COLO829 (cell line): ENCODE results near the gene GRIN2C.
A peak's percentile ranks its signal among the peaks of the same experiment; 100 is the strongest.

Source experiments
- DNase-seq: peaks from one replicate; pipeline ENCODE4 v3.0.0; 2012; ENCODE audit warnings: low spot score

GRIN2C gene

DNA sequence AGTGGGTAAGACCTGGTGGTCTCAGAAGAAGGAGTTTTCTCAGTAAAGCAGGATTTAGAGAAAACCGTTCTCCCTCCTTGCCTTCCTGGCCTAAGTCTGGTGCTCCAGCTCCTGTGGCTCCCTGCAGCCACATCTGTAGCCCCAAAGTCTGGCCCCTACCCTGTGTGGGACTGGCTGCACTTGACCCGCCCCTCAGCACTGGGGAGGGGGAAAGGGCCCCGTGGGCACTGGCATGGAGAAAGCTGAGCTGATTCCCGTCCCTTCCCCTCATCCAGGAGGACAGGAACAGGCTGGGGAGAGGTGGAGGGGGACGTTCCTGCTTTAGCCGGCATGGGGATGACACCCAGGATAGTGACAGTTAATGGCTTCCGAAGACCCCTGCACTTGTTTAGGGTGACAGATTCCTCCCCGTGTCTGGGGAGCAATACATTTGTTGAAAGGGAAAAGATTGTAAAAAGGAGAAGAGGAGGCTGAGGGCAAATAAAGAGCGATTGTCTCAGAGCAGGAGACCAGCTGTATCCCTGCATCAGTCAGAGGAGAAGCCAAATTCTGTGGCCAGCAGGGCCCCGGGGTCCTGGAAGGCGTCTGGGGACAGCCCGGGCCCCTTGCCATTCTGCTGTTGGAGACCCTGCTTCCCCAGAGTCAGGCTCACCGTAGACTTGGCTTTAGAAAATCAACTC is 37.9 kb downstream of the GRIN2C start:
- no peak for DNase-seq

DNA sequence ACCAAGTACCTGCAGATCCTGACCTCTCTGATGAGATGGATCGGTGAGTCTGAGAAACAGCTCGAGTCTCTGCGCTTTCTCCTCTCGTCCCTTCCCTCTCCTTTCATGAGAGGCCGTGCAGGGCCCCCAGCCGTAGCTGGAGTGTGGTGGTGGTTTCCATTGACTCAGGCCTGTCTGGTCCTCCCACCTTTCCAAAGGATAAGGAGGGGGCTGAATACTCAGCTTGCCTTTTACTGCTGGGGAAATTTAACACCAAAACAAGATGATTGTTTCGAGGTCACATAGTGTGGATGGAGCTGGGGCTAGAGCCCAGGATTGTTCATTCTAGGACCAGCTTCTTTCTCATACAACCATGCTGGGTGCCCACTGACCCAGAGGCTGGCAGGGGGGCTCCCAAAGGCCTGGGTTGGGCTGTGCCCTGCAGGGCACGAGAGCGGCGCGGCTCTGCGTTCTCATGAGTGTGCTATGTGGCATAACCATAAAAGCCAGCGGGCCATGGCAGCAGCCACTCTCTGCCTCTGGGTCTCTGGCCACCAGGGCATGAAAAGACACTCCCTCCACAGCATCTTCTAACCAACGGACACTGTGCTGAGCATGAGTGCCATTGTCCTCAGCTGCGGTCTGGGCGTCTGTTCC is 39.8 kb downstream of the GRIN2C start:
- DNase-seq, result no peak

DNA sequence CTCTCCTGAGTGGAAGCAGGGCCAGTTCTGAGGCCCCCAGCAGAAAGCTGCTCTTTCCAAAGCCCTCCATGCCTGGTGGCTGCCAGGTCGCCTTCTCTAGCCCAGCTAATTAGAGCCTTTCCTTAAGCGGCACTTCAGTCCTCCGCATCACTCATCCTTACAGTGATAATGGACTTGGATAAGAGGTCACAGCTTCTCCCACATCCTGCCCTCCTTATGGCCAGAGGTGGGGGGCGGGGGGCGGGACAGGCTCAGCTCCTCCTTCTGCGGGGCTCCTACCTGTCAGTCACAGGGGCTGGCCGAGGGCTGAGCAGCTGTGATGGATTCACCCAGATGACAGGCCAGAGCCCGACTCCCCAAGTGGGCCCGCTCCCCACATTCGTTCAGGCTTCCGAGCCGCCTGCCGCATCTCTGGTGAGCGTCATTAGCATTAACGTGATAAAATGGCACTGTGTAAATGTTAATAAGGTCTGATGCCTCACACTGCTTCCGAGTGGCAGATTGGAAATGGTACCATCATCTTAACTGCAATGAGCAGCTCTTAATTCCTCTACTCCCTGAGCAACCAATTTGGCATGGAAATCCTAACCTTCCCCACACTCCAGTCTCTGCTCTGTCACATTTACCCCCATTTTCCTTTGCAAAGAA is 41.3 kb downstream of the GRIN2C start:
- no peak for DNase-seq

DNA sequence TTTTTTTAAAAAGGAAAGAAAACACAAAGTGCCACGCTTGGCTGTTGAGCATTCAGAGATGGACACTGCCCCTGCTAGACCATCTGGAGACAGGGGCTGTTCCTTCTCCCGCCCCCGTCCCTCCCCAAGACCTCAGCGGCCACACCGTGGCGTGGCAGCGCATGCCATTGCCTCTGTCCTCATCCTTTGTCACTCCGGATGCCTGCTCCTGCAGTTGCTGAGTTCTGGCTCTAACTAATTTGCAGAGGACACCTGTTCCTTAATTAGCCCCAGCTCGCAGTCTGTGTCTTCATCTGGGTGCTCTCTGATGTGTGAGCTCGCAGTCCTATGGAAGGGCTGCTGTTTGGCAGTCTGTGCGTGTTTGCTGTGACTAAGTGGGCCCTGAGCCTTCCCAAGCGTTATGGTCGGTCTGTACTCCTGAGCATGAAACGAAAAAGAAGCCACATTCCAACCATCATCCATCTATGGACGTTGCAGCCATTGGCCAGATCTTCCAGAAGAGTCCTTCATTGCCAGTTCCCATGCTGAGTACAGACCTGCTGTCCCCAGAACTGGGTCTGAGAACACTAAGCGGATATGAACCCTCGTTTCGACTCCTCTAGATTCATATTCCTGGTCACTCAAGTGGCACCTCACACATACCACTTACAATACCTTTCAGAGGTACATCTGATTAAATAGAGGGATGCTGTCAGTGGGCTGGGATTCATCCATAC is 42.6 kb downstream of the GRIN2C start:
- no peak for DNase-seq

DNA sequence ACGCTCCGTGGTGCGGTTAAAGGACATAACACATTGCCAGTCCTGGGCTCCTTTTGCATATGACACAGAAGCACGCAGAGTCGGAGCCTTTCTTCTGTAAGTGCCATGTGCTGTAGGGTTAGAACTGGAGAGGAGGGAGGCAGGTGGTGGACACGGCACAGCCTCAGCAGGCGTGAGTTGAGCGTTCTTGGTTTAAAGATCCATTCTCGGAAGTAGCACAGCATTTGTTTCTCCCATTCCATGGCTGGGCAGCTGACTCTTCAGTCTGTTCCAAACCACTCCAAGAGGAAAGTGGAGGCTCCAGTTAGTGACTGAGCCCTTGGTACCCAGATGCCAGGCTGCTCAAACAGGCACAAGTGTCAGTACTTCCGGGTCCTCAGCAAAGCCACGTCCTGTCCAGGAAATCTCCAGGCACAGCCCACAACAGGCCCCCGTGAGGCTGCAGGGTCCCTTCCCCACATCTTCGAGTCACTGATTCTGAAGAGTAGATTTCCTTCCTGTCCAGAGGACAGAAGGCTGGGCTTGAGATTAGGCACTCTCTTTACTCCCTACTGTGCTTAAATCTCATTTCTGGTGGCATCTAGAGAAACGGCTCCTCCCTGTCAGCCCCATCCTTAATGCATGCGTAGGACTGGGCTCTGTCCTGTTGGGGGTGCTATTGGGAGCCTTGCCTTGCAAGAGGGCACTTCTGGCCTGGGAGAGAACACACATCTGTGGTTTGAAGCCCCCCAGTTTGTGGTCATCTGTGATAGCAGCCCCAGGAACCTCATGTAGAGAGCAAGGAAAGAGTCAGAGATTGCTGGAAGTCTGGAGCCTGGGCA is 43.9 kb downstream of the GRIN2C start:
- DNase-seq, result no peak

DNA sequence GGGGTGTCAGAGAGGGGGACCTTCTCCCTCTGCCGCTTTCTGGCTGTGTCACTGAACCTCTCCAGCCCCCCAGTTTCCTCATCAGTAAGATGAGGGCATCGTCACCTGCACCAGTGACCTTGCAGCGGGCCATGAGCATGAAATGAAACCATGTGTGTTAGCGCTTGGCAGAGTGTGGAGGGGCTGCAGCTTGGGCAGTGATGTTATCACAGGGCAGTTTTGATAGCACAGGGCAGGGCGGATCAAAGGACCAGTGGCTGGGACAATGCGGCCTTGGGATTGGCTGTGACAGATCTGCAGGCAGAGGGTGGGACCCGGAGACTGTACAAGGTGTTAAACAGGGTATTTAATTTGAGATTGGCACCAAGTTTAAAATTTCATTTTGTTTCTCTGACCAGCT is 44.6 kb downstream of the GRIN2C start:
- no peak for DNase-seq

DNA sequence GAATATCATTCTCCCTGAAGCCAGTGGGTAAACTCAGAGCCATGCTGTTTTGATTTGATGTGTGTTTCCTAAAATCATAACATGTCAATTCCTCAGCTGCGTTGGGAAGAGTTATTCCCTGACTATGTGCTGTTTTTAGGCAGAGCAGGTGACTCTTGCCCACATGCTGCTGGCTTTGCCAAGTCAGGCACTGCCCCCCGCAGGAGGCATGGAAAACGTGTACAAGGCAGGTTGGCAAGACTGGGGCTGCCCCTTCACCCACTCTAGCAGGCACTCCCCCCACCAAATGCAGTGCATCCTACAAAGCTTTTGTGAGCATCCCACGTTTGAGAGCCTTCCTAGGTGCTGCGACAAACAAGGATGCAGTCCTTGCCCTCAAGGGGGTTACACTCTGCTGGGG is 45.2 kb downstream of the GRIN2C start:
- no peak for DNase-seq

DNA sequence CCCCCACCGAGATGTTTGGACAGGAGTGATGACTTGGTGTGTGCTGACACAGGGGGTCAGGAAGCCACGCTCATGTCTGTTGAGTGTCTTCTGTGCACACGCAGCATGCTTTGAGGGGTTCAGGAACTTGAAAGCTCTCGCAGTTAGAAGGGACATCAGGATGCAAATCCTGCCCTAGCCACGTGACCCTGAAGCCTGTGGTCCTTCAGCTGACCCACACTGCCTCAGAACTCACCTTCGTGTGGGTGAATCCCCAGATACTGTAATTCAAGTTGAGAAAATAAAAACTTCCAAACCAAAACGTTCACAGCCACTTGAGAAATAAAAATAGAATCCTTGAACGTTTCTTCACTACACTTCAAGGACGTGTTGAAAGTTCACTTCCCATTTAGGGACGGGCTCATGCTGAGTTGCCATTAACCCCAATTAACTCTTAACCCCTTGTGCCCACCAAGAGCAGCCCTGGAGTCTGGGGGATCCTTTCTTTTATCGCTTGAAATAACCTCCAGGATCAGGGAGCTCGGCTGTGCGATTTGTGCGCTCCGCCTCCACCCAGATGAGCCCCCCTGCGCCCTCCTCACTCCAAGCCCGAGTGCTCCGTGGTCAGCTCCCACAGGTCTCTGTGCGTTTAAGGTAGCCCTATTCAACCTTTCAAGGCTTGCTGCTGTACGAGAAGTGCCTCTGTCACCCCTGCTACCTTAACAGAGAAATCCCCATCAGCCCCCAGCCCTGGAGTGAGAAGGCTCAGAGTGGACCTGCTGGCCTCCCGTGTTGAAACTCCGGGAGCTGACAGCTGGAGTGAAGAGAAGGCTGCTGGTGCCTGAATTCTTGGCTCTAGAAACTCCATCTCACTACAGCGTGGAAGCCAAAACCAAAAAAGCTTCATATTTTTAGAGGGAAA is 47.3 kb downstream of the GRIN2C start:
- DNase-seq, result no peak

DNA sequence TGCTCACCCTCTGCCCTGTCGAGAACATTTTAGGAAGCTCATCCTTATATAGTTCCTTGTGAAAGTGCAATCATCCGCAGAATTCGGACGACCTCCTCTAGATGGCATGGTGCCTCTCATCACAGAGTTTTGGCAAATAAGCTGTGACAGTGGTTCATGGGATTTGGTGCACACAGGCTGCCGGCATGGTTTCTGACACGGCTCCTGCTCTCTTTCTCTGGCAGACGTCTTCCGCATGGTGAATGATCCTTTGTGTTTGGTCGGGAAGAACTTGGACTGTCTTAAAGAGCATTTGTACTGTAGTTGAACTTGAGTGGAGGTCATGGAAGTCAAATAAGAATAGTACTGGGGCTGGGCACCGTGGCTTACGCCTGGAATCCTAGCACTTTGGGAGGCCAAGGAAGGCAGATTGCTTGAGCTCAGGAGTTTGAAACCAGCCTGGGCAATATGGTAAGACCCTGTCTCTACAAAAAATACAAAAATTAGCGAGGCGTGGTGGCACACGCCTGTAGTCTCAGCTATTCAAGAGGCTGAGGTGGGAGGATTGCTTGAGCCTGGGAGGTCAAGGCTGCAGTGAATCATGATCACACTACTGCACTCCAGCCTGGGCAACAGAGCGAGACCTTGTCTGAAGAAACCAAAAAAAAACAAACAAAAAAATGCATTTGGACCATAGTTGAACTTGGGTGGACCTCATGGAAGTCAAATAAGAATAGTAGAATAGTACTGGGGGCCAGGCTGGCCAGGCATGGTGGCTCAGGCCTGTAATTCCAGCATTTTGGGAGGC is 48.8 kb downstream of the GRIN2C start:
- peak; percentile 82 for DNase-seq

DNA sequence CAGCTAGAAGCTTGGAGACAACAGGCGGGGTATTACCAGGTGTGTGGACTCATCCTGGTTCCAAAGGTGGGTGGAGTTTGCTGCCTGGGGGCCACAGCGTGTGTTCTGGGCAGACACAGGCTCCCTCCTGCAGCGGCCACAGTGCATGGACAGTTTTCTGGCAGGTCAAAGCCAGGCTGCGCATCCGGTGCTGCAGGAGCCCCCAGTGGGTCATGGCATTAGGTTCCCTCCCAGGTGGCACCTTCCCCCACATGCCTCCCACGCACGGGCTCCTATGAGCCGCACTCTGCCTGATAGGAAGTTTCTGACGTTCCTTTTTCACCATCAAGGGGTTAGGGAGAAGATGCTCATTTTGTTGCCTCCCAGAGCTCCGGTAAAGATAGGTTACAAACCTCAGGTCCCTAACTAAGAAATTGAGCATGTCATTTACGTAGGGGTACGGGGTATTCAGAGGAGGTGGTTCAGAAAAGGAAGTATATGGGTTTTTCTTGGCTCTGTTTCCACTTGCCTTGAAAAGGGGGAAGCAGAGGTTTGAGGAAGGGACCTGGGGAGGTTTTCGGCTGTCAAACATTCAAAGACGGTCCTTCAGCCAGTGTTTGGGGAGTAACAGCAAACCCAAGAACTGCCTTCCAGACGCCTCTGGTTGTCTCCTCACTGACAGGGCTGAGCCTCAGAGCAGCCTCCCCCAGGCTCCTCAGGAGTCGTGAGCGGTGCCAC is 50.8 kb downstream of the GRIN2C start:
- DNase-seq, result no peak

DNA sequence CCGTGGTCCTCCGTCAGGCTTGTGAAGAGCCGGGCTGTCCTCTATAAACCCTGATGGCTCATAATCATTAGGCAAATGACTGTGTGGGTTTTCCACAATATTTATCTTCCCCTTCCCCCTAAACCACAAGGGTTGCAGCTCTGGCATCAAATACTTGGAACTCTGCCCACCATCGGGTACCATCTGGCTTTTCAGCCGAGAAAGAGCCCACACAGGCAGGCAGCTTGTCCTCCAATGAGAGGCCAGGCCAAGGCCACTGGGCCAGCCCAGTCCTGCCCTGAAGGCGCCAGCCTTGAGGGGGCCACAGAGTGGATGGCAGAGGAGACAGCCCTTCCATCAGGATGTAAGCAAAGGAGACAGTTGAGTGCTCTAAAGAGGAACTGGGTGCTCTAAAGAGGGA is 51.8 kb downstream of the GRIN2C start:
- no peak for DNase-seq

DNA sequence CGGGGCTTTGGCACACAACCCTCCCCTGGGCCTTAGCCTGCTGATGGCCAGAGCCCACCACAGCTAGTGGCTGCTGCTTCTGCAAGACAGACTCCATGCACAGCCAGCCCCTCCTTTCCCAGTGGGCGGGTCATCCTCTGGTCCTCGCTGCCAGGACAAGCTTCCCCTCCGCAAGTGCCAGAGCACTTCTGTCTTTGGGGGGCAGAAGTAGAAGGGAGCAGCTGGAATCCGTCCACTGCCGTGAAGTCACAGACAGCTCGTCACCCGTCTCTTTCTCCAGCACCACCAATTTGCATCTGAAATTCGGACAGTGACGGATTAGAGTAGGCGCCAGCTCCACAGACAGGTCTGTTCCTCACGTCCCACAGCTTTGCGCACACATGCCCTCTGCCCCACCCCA is 52.2 kb downstream of the GRIN2C start:
- DNase-seq, result no peak

DNA sequence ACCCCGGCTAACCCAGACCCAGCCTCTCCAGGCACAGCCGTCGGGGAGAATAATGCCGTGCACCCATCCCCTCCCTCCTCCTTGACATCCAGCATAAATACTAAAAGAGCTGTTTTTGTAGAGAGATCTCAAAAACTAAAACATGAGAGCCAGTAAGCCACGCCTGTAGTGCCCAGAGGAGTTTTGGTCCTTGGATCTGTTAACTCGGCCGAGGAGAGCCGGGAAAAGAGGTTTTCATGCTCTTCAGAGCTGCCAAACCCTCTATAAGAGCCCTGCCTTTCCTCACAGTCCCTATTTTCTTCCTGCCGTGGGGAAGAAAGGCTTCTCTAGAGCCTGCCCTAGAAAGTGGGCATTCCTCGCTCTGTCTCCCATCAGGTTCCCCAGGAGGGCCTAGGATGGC is 53.4 kb downstream of the GRIN2C start:
- DNase-seq, result no peak

DNA sequence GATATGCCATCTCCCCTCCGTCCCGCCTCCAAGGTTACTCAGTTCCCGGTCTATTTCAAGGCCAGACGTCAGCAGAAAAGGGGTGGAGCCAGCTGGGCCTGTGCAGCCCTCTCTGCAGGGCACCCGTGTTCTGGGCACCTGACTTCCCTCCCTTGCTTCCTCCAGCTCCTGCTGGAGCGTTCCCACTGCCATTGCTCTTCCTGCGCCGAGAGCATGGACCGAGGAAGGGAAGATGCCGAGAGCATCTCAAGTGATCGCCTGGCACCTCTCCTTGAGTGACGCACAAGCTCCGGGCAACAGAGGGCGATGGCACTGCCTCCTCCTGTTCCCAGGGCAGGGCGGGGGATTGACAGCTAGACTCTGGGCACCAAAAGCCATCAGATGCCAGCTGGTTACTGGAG is 54.1 kb downstream of the GRIN2C start:
- DNase-seq, result no peak

DNA sequence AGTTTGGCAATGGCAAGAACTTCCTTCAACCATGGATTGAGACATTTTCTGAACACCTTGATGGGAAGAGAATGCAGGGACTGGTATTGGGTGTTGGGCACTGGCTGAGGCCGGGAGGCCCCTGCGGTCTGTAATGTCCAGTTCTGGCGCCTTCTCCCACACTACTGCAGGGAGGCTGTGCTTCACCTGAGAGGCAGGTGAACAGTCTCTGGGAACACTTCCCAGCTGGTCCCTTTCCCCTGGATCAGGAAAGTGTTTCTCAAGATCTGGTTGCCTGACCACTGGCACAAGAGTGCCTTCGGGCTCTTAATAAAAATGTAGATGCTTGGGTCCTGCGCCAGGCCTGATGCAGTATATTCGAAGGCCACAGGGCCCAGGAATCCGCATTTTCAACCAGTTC is 55.0 kb downstream of the GRIN2C start:
- DNase-seq, result no peak

DNA sequence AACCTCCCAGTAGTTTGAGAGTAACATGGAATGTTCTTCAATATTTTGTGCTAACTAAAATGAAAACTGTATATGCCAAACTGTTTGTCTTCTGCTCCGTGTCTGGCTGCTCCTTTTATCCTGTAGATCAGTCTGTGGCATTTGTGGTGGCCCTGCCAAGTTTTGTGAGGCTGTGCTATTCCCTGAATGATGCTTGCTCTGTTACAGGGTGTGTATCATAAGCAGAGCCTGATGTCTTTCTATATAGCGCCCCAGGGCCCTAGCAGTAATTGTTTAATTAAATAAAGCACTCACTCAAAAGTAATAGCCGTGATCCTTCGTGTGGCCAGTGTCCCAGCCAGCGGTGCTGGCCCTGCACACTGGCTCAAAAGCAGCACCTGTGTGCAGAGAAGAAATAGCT is 55.7 kb downstream of the GRIN2C start:
- no peak for DNase-seq

DNA sequence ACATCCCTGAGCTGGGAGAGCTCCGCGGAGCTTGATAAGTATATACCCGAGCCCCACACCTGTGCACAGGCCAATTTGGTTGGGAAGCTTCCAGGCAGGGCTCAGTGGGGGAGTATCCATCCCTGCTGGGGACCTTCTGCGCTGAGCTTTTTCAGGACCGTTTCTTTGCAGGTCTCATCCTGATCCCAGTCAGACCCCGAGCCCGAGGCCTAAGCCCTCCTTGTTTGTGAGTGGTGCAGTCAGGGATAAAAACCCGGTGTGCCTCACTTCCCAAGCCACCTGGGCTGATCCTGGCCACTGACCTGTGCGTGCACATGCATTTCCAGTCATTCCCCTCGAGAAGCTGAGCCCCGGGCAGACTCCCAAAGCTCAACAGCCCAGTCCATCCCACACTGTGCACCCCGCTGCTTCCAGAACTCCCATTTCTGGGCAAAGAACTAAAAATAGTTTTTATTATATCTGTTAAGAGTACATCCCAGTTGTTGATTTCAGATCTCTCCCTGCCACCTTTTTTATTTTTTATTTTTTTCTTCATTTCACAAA is 56.2 kb downstream of the GRIN2C start:
- DNase-seq, result no peak

DNA sequence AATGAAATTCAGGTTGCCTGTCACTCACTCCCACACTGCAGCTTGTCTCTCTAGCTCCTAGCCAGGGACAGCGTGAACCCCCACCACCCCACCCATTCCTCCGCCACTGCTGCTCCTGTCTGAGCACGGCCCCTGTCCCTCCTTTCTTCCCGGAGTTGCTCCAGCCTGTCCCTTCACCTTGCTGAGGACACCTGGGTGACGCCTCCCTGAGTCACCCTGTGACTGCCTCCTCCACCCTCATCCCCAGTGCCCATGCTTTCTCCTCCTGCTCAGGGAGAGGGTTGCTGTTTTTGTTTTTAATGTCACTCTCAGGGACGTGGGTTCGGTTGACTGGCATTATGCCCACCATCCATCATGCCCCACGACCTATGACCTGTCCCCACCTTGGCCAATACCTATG is 57.8 kb downstream of the GRIN2C start:
- no peak for DNase-seq

DNA sequence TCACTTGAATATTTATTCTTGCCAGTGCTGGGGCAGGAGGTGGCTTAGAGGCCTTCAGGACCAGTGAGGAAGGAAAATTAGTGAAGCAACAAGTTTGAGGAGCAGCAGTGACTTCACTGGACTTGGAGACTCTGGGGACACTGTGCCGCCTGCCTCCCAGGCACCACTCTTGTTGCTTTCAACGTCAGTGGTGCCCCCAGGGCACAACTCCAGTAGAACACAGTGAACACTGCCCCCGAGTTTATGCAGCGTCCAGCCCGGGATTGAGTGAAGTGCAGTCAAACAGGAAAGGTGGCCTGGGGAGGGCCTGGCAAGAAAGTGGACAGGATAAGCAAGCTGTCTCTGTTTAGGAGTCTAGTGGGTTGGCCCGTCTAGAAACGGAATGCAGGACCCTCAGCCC is 59.2 kb downstream of the GRIN2C start:
- DNase-seq, result no peak
